LNCAP (cell line): ENCODE measurements around the gene RANBP3.

Experiments used
- CTCF ChIP-seq: fragments of 450-650 bp; IDR thresholded peaks from 2 replicates; pipeline ENCODE4 v1.5.1; 2017; ENCODE audit warnings: mild to moderate bottlenecking

RANBP3 gene

GRCh38 chr19:6003976-6004375 is 26.0 kb upstream of the RANBP3 start:
- TF ChIP-seq CTCF = no peak

- no peak for TF ChIP-seq CTCF
Measured at GRCh38 chr19:6002591-6002990, 24.7 kb upstream of the RANBP3 start.

DNA sequence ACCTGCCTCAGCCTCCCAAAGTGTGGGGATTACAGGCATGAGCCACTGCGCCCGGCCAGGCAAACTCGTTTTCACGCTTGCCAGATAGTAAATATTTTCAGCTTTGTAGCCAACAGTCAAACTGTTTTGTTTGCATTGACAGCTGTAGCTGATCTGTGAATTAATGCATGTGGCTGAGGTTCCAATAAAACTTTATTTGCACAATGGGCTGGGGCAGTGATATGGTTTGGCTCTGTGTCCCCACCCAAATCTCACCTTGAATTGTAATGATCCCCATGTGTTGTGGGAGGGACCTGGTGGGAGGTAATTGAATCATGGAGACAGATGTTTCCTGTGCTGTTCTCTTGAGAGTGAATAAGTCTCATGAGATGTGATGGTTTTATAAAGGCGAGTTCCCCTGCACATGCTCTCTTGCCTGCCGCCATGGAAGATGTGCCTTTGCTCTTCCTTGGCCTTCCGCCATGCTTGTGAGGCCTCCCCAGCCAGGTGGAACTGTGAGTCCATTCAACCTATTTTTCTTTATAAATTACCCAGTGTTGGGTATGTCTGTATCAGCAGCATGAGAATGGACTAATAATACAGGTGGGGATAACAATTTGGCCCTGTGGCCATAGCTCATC is 22.4 kb upstream of the RANBP3 start:
- TF ChIP-seq CTCF = no peak

DNA sequence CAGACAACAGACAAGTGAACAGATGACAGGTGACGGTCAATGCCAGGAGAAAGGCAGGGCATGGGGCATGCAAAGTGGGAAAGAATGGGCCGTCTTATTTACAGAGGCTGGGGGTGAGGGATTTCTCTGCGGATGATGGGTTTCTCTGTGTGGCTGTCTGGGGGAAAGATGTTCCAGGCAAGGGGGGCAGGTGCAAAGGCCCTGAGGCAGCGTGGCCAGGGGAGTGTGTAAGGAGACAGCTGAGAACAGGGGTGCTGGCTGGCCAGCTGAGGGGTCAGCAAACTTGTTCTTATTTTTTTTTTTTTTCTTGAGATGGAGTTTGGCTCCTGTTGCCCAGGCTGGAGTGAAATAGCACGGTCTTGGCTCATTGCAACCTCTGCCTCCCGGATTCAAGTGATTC is 21.8 kb upstream of the RANBP3 start:
- no peak for TF ChIP-seq CTCF

GRCh38 chr19:5997371-5997770 is 19.4 kb upstream of the RANBP3 start:
- no peak for TF ChIP-seq CTCF

- no peak for TF ChIP-seq CTCF
Measured at GRCh38 chr19:5996623-5997320, 18.8 kb upstream of the RANBP3 start.

DNA sequence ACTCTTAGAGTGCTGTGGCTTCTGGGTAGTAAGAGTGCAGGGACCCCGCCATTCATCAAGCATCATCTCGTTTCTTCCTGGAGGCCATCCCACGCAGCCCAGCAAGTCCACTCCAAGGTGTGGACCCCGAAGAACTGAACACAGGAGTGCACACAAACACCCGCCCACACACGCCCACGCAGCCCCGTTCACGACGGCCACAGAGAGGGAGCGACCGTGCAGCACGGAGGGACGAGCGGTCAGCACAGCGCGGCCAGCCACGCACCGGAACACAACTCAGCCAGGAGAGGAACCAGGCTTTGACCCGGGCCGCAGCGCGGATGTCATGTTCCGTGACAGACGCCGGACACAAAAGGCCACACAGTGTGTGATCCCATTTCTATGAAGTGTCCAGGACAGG is 18.2 kb upstream of the RANBP3 start:
- TF ChIP-seq CTCF = no peak
